SK-N-SH (cell line): Measurements from ENCODE around the gene RPL22. TPM values are rescaled to one million over a fixed set of nuclear protein-coding genes. Genes with fewer than 3 reads are reported as not detected.
"Not testable (repeated sequence)": the region's sequence is repeated elsewhere in the genome, so short reads cannot be mapped to it uniquely, and the experiment has no call there.

Experiments
- CTCF ChIA-PET: fragments of 300-600, 350-600 bp; formaldehyde crosslinking; extraction: SDS; loops from one replicate; lab custom pipeline; 2021; lab: Yijun Ruan, JAX
- POLR2A ChIA-PET: fragments of 350-600 bp; sonication (Branson Sonifier 250); formaldehyde crosslinking; extraction: SDS; loops from one replicate; lab custom pipeline; 2020; ENCODE audit warnings: antibody characterized with exemption, inconsistent platforms; lab: Yijun Ruan, JAX
- DNase-seq: peaks from one replicate; pipeline ENCODE4 v3.0.0; 2012
- H2AFZ ChIP-seq: fragments of 200-600 bp; sonication (generic); 2 replicates; pipeline ENCODE4 v1.8.1; 2016; ENCODE audit warnings: antibody characterized with exemption, mild to moderate bottlenecking, low read depth
- H3F3A ChIP-seq: fragments of 200-600 bp; sonication (generic); replicated peaks from 2 replicates; pipeline ENCODE3; 2016; ENCODE audit warnings: antibody characterized with exemption, mild to moderate bottlenecking; ENCODE audit not compliant: insufficient read depth
- H3K27ac ChIP-seq, 2 experiments: fragments of 200-500 bp in 1 of 2; fragments of 200-600 bp in 1 of 2; sonication (Bioruptor generic) in 1 of 2; sonication (generic), shearing (Covaris generic) in 1 of 2; 2 replicates each; pipeline versions ENCODE4 v1.5.1 to v1.6.1; 2014 to 2016; ENCODE audit warnings: low read depth in 2 of 2, inconsistent platforms in 1 of 2, low read length in 1 of 2, mild to moderate bottlenecking in 1 of 2, mixed read lengths in 1 of 2
- H3K27me3 ChIP-seq: fragments of 200-600 bp; sonication (generic), shearing (Covaris generic); 2 replicates; pipeline ENCODE4 v1.6.1; 2016; ENCODE audit warnings: mixed run types; ENCODE audit not compliant: insufficient read depth
- H3K36me3 ChIP-seq, 2 experiments: fragments of 200-500 bp in 1 of 2; fragments of 200-600 bp in 1 of 2; sonication (Bioruptor generic) in 1 of 2; sonication (generic) in 1 of 2; replicated peaks in 1 of 2; 2 replicates each; pipeline versions ENCODE3 to v1.5.1; 2014 to 2016; ENCODE audit warnings: low read length in 1 of 2, mild to moderate bottlenecking in 1 of 2; ENCODE audit not compliant: insufficient read depth in 2 of 2, control insufficient read depth in 1 of 2
- H3K4me1 ChIP-seq, 2 experiments: fragments of 200-500 bp in 1 of 2; fragments of 200-600 bp in 1 of 2; sonication (Bioruptor generic) in 1 of 2; sonication (generic), shearing (Covaris generic) in 1 of 2; 2 replicates each; pipeline versions ENCODE4 v1.5.1 to v1.6.1; 2014 to 2016; ENCODE audit warnings: low read depth in 1 of 2, low read length in 1 of 2, mixed run types in 1 of 2; ENCODE audit not compliant: insufficient read depth in 2 of 2, control insufficient read depth in 1 of 2
- H3K4me2 ChIP-seq: fragments of 200-600 bp; sonication (generic), shearing (Covaris generic); 2 replicates; pipeline ENCODE4 v1.6.1; 2017; ENCODE audit warnings: mixed run types
- H3K4me3 ChIP-seq, 2 experiments: fragments of 200-500 bp in 1 of 2; fragments of 200-600 bp in 1 of 2; sonication (Bioruptor generic) in 1 of 2; sonication (generic), shearing (Covaris generic) in 1 of 2; 2 replicates each; pipeline versions ENCODE4 v1.5.1 to v1.8.1; 2014 to 2016; ENCODE audit warnings: low read depth in 2 of 2, inconsistent platforms in 1 of 2, low read length in 1 of 2, mild to moderate bottlenecking in 1 of 2, mixed read lengths in 1 of 2, moderate library complexity in 1 of 2
- H3K79me2 ChIP-seq: fragments of 200-600 bp; sonication (generic); 2 replicates; pipeline ENCODE4 v1.8.1; 2017; ENCODE audit warnings: mild to moderate bottlenecking; ENCODE audit not compliant: insufficient read depth
- H3K9ac ChIP-seq: fragments of 200-600 bp; sonication (generic); 2 replicates; pipeline ENCODE4 v1.6.1; 2017; ENCODE audit warnings: mixed run types
- H3K9me2 ChIP-seq: fragments of 200-600 bp; sonication (generic); 2 replicates; pipeline ENCODE4 v1.6.1; 2017; ENCODE audit warnings: mixed run types
- H3K9me3 ChIP-seq: fragments of 200-600 bp; sonication (generic); 2 replicates; pipeline ENCODE4 v1.6.1; 2017; ENCODE audit warnings: mixed run types, mild to moderate bottlenecking, moderate library complexity
- H4K20me1 ChIP-seq: fragments of 200-600 bp; sonication (generic); 2 replicates; pipeline ENCODE4 v1.6.1; 2017; ENCODE audit warnings: mild to moderate bottlenecking, mixed run types; ENCODE audit not compliant: insufficient read depth
- CHD2 ChIP-seq: fragments of 150-350 bp; IDR thresholded peaks from 2 replicates; pipeline ENCODE4 v1.6.1; 2018; ENCODE audit warnings: low read length; ENCODE audit not compliant: partially characterized antibody
- ELF1 ChIP-seq: IDR thresholded peaks from 2 replicates; pipeline ENCODE4 v1.4.0; 2012
- EZH2phosphoT487 ChIP-seq: fragments of 200-600 bp; sonication (generic); IDR thresholded peaks from 2 replicates; pipeline ENCODE4 v1.6.1; 2017; ENCODE audit warnings: low read depth, mixed run types, mild to moderate bottlenecking, antibody characterized with exemption, moderate library complexity, borderline replicate concordance
- FOSL2 ChIP-seq: IDR thresholded peaks from 2 replicates; pipeline ENCODE4 v1.4.0; 2012; ENCODE audit warnings: low read depth, mild to moderate bottlenecking, moderate library complexity, borderline replicate concordance
- FOXJ3 ChIP-seq: sonication (generic); formaldehyde crosslinking; IDR thresholded peaks from 2 replicates; pipeline ENCODE4 v1.5.1; 2020; ENCODE audit warnings: mild to moderate bottlenecking, missing genetic modification reagents
- MEF2A ChIP-seq: IDR thresholded peaks from 2 replicates; pipeline ENCODE4 v1.4.0; 2012; ENCODE audit warnings: low read depth, borderline replicate concordance
- POLR2AphosphoS5 ChIP-seq: IDR thresholded peaks from 2 replicates; pipeline ENCODE4 v1.6.1; 2012; ENCODE audit warnings: low read depth, low read length
- RCOR1 ChIP-seq: fragments of 150-350 bp; IDR thresholded peaks from 2 replicates; pipeline ENCODE4 v1.6.1; 2017; ENCODE audit warnings: antibody characterized with exemption, low read length
- RFX5 ChIP-seq: IDR thresholded peaks from 2 replicates; pipeline ENCODE4 v1.6.1; 2012; ENCODE audit warnings: mild to moderate bottlenecking, improper control_type of control experiment, low read length
- SIN3A ChIP-seq: IDR thresholded peaks from 2 replicates; pipeline ENCODE4 v1.6.1; 2012; ENCODE audit warnings: low read depth, mild to moderate bottlenecking, low read length, moderate library complexity, borderline replicate concordance
- SMC3 ChIP-seq: IDR thresholded peaks from 2 replicates; pipeline ENCODE4 v1.6.1; 2012; ENCODE audit warnings: low read depth, low read length, improper control_type of control experiment
- TAF1 ChIP-seq: IDR thresholded peaks from 2 replicates; pipeline ENCODE4 v1.6.1; 2012; ENCODE audit warnings: low read depth, mild to moderate bottlenecking, low read length, moderate library complexity, borderline replicate concordance
- TCF12 ChIP-seq: IDR thresholded peaks from 2 replicates; pipeline ENCODE4 v1.4.0; 2012
- TEAD4 ChIP-seq: IDR thresholded peaks from 2 replicates; pipeline ENCODE4 v1.4.0; 2012; ENCODE audit warnings: mild to moderate bottlenecking, borderline replicate concordance; ENCODE audit not compliant: insufficient read depth
- YY1 ChIP-seq: IDR thresholded peaks from 2 replicates; pipeline ENCODE4 v1.4.0; 2012; ENCODE audit warnings: low read depth, mild to moderate bottlenecking
- WGBS: methylation state at CpG from one replicate; pipeline ENCODE4 v1.1.6; 2017; ENCODE audit warnings: low lambda C conversion rate; 5-methylcytosine and 5-hydroxymethylcytosine counted together
- polyA plus RNA-seq, 3 experiments: library from polyadenylated mRNA; depleted of rRNA; stranded (reverse); fragments of >200 nt; gene quantifications; 2 replicates each; pipeline ENCODE4 v1.2.3, GENCODE V29; 2012
- TF ChIP-seq, protein P1 (sequence below): fragments of 200-600 bp; sonication (generic); IDR thresholded peaks from 2 replicates; pipeline ENCODE4 v1.6.1; 2017; ENCODE audit warnings: antibody characterized with exemption, mild to moderate bottlenecking, moderate library complexity
- TF ChIP-seq, protein P2 (sequence below): fragments of 150-350 bp; IDR thresholded peaks from 2 replicates; pipeline ENCODE4 v1.6.1; 2017; ENCODE audit warnings: antibody characterized with exemption, low read length, low read depth, borderline replicate concordance
- TF ChIP-seq, protein P3 (sequence below): IDR thresholded peaks from 2 replicates; pipeline ENCODE4 v1.4.0; 2012; ENCODE audit warnings: low read depth, borderline replicate concordance
- TF ChIP-seq, protein P4 (sequence below): IDR thresholded peaks from 2 replicates; pipeline ENCODE4 v1.4.0; 2012; ENCODE audit warnings: low read depth, borderline replicate concordance

Gene RPL22
- polyA plus RNA-seq, 1 of the 3 experiments (the other 2 are of a cell fraction), result 140 TPM

DNA sequence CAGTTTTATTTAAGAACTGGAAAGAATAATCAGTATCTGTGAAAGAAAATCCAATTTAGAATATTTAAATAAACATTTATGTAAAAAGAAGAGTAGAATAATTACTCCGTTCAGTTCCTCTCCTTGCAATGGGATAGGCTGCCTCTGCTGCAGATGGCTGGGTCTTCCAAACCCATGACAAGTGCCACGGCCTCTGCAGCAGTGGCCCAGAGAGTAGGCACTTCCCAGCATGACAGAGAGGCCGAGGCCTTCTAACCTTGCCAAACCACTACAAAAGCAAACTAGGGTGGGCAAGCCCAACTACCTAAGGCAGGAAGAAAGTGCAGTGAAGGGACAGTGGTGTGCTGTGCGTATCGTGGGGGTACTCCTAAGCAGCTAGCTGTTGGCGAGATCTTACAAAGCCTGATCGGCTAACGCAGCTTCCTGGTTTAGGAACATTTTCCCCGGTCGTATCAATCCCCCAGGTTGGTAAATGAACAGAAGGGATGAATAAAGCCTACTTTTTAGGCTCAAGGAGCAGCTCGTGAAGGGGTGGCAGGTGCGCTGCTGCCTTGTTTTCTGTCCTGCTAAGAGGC, 21.9 kb upstream of the RPL22 start (continued):
- TF ChIP-seq, protein P1, sequence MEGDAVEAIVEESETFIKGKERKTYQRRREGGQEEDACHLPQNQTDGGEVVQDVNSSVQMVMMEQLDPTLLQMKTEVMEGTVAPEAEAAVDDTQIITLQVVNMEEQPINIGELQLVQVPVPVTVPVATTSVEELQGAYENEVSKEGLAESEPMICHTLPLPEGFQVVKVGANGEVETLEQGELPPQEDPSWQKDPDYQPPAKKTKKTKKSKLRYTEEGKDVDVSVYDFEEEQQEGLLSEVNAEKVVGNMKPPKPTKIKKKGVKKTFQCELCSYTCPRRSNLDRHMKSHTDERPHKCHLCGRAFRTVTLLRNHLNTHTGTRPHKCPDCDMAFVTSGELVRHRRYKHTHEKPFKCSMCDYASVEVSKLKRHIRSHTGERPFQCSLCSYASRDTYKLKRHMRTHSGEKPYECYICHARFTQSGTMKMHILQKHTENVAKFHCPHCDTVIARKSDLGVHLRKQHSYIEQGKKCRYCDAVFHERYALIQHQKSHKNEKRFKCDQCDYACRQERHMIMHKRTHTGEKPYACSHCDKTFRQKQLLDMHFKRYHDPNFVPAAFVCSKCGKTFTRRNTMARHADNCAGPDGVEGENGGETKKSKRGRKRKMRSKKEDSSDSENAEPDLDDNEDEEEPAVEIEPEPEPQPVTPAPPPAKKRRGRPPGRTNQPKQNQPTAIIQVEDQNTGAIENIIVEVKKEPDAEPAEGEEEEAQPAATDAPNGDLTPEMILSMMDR, result no peak

DNA sequence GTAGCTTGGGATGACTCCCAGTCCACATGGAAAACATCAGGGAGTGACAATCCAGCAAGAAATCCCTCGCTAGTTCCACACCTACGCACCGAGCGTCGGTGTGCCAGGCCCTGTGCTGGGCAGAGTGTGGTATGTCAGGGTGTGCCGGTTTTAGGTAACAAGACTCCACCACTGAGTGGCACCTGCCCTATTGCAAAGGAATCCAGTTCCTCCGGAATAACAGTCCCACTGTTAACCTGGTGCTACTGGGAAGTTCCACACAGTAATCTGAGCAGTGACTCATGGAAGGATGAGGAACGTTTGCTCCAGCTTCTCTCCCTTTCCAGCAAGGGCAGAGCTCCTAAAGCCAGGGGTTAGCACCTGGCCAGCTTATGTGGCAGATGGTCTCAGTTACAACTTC, 20.8 kb upstream of the RPL22 start:
- 73% methylated on average over 5 of the region's 8 CpGs for WGBS
- ChIA-PET CTCF (interaction anchor here (1.2 to 2.5 kb wide), 4 partner anchors 9 to 26 kb away, joined by 3 to 10 read pairs (median 6); no protein-coding TSS in a partner anchor), POLR2A (interaction anchor here (1.4 kb wide), 1 partner anchor 10 kb away, joined by 4 read pairs; no protein-coding TSS in a partner anchor)
- no peak overlapping the region for H3K27ac ChIP-seq
- H3K79me2 ChIP-seq, result peaks cover 3% of the 10 kb centered on the region; the same call in 1 of the 2 replicates
- H3K4me2 ChIP-seq, result no peak overlapping the region
- no peaks in the 10 kb centered on the region for H3K27me3 ChIP-seq
- H3K4me3 ChIP-seq, result no peak overlapping the region
- H4K20me1 ChIP-seq, result no peaks in the 10 kb centered on the region
- H3F3A ChIP-seq, result no peaks in the 10 kb centered on the region
- H3K9me2 ChIP-seq, result no peaks in the 10 kb centered on the region
- TF ChIP-seq RFX5, result no peak
- no peak for TF ChIP-seq TAF1
- TF ChIP-seq MEF2A, result no peak
- TF ChIP-seq EZH2phosphoT487, result no peak
- TF ChIP-seq POLR2AphosphoS5, result no peak
- no peak for TF ChIP-seq RCOR1
- no peak for TF ChIP-seq FOXJ3 (CRISPR knock-in tag)
- no peak for TF ChIP-seq YY1
- TF ChIP-seq, protein P1, result no peak
- no peak for TF ChIP-seq SMC3
- TF ChIP-seq SIN3A, result no peak
- TF ChIP-seq ELF1, result no peak
- TF ChIP-seq, protein P2, sequence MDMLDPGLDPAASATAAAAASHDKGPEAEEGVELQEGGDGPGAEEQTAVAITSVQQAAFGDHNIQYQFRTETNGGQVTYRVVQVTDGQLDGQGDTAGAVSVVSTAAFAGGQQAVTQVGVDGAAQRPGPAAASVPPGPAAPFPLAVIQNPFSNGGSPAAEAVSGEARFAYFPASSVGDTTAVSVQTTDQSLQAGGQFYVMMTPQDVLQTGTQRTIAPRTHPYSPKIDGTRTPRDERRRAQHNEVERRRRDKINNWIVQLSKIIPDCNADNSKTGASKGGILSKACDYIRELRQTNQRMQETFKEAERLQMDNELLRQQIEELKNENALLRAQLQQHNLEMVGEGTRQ, result no peak
- TF ChIP-seq TEAD4, result no peak
- no peak for TF ChIP-seq TCF12
- no peak for TF ChIP-seq CHD2
- TF ChIP-seq, protein P3, sequence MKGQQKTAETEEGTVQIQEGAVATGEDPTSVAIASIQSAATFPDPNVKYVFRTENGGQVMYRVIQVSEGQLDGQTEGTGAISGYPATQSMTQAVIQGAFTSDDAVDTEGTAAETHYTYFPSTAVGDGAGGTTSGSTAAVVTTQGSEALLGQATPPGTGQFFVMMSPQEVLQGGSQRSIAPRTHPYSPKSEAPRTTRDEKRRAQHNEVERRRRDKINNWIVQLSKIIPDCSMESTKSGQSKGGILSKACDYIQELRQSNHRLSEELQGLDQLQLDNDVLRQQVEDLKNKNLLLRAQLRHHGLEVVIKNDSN, result no peak
- no peak for TF ChIP-seq FOSL2
- TF ChIP-seq, protein P4, sequence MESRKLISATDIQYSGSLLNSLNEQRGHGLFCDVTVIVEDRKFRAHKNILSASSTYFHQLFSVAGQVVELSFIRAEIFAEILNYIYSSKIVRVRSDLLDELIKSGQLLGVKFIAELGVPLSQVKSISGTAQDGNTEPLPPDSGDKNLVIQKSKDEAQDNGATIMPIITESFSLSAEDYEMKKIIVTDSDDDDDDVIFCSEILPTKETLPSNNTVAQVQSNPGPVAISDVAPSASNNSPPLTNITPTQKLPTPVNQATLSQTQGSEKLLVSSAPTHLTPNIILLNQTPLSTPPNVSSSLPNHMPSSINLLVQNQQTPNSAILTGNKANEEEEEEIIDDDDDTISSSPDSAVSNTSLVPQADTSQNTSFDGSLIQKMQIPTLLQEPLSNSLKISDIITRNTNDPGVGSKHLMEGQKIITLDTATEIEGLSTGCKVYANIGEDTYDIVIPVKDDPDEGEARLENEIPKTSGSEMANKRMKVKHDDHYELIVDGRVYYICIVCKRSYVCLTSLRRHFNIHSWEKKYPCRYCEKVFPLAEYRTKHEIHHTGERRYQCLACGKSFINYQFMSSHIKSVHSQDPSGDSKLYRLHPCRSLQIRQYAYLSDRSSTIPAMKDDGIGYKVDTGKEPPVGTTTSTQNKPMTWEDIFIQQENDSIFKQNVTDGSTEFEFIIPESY, result no peak
- no peak overlapping the region for H2AFZ ChIP-seq
- H3K36me3 ChIP-seq, result peaks cover 6 to 31% of the 10 kb centered on the region in 2 experiments
- H3K9ac ChIP-seq, result no peak overlapping the region
- H3K9me3 ChIP-seq, result no peaks in the 10 kb centered on the region
- H3K4me1 ChIP-seq, result no peaks in the 10 kb centered on the region
- DNase-seq, result no peak

DNA sequence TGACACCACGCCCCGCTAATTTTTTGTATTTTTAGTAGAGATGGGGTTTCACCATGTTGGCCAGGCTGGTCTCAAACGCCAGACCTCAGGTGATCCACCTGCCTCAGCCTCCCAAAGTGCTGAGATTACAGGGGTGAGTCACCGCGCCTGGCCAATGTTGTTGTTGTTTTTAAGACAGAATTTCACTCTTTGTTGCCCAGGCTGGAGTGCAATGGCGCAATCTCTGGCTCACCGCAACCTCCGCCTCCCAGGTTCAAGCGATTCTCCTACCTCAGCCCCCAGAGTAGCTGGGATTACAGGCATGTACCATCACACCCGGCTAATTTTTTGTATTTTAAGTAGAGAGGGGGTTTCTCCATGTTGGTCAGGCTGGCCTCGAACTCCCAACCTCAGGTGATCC, 20.2 kb upstream of the RPL22 start:
- POLR2A ChIA-PET, result interaction anchor here (0.6 to 1.4 kb wide), 2 partner anchors 10 to 153 kb away, joined by 3 to 4 read pairs; no protein-coding TSS in a partner anchor

More for the DNA sequence above, 20.2 kb upstream of the RPL22 start:
- not testable (repeated sequence) for DNase-seq, H3K79me2 ChIP-seq, H3K27ac ChIP-seq, H4K20me1 ChIP-seq, H3K4me2 ChIP-seq, H3K27me3 ChIP-seq, H2AFZ ChIP-seq, H3K9me3 ChIP-seq, H3K9ac ChIP-seq, H3K4me1 ChIP-seq, H3K9me2 ChIP-seq, H3K4me3 ChIP-seq, H3F3A ChIP-seq
- peaks cover 6 to 26% of the 10 kb centered on the region in 2 experiments for H3K36me3 ChIP-seq
- CTCF ChIA-PET, result interaction anchor here (1.2 to 2.5 kb wide), 3 partner anchors 9 to 26 kb away, joined by 6 to 10 read pairs (median 6); no protein-coding TSS in a partner anchor
- WGBS, result 96% methylated on average over 11 of the region's 11 CpGs
